K562 (cell line): ENCODE results near the gene GUCY2C.

ENCODE experiments used
- CTCF ChIP-seq, 3 experiments: IDR thresholded peaks in 2 of 3; conservative IDR thresholded peaks in 1 of 3; 2 replicates each; pipeline ENCODE4 v1.5.1; 2011 to 2012; ENCODE audit warnings: low read length in 3 of 3, mild to moderate bottlenecking in 3 of 3, control low read depth in 2 of 3, improper control_type of control experiment in 1 of 3, inconsistent platforms in 1 of 3, low read depth in 1 of 3, mixed read lengths in 1 of 3, moderate library complexity in 1 of 3; ENCODE audit not compliant: insufficient read depth in 2 of 3
- FOS ChIP-seq: IDR thresholded peaks from 3 replicates; pipeline ENCODE4 v1.6.1; 2011; ENCODE audit not compliant: insufficient read length; ENCODE audit errors: extremely low read depth
- POLR2AphosphoS5 ChIP-seq: IDR thresholded peaks from 2 replicates; pipeline ENCODE4 v1.6.1; 2011; ENCODE audit warnings: mild to moderate bottlenecking, low read depth, low read length, moderate library complexity; ENCODE audit not compliant: control insufficient read depth, insufficient read depth
- PTBP1 ChIP-seq: fragments of 200-400 bp; formaldehyde crosslinking; IDR thresholded peaks from 2 replicates; pipeline ENCODE4 v1.6.1; 2017; ENCODE audit warnings: low read depth, low read length
- RBM22 ChIP-seq: fragments of 200-400 bp; formaldehyde crosslinking; IDR thresholded peaks from 2 replicates; pipeline ENCODE4 v1.6.1; 2018; ENCODE audit warnings: low read length, low read depth; ENCODE audit not compliant: poor library complexity, severe bottlenecking
- ZNF512 ChIP-seq: IDR thresholded peaks from 2 replicates; pipeline ENCODE4 v1.6.1; 2016; ENCODE audit warnings: missing genetic modification characterization, missing compliant biosample characterization

GRCh38 chr12:14701809-14702568 is 5.6 kb upstream of the GUCY2C start:
- TF ChIP-seq FOS = no peak
- TF ChIP-seq ZNF512 (tag) = no peak
- TF ChIP-seq PTBP1 = no peak
- no peak for TF ChIP-seq RBM22
- TF ChIP-seq POLR2AphosphoS5 = no peak
- TF ChIP-seq CTCF (IDR thresholded peaks at IDR 0.05 in 2 of 3, conservative IDR thresholded peaks at IDR 0.05 in 1 of 3; ENCODE audit: insufficient read depth in 2 of 3, low read depth in 1 of 3, low read length in 3 of 3) = no peak
